Putamen (tissue), 1 donor: ENCODE data around the gene CDKAL1.

Experiments used
- DNase-seq: peaks from one replicate; pipeline ENCODE4 v3.0.0-alpha.2; 2016; ENCODE audit warnings: low spot score

Gene CDKAL1

DNA sequence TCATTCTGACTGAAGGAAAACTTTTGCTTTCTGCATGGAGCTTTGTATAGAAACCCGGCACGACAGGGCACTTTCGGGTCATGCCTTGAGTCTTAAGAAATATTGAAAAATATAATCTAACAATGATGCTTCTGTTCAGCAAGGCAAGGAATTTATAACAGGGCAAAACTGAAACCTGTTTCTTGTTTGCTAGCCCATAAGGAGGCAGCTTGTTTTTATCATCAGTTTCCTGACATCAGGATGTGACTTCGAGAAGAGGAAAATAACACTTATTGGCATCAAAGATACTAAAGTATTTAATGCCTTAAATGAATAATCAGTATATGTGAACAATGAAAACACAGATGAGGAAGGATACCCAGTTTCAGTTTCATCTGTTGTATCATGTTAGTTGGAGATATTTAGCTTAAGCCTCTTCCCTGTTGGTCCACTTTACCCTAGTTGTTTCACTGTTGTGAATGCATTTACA lies 146.5 kb downstream of the CDKAL1 start:
- DNase-seq, result no peak

DNA sequence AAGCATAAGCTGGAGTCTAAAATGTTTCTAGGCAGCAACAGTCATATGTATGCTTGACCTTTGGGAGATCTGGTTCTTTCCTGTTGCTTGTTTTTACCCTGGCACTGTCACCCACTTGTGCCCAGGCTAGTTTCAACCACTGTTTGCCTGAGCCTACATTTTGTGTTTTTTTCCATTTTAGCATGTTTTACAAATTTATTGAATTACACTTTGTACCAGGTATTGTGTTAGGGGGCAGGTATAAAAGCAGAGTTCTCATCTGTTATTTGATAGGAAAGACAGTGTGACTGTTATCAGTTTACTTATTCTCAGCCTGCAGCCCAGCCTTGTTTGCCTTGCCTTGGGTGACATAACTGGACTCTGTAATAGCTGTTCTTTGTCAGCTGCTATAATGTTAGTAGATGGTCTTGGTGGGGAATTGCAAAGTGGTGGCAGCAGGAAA lies 147.0 kb downstream of the CDKAL1 start:
- no peak for DNase-seq

- no peak for DNase-seq
Observed at GRCh38 chr6:20684474-20684873, 150.2 kb downstream of the CDKAL1 start.

- DNase-seq, result no peak
Observed at GRCh38 chr6:20686142-20686541, 151.9 kb downstream of the CDKAL1 start.

DNA sequence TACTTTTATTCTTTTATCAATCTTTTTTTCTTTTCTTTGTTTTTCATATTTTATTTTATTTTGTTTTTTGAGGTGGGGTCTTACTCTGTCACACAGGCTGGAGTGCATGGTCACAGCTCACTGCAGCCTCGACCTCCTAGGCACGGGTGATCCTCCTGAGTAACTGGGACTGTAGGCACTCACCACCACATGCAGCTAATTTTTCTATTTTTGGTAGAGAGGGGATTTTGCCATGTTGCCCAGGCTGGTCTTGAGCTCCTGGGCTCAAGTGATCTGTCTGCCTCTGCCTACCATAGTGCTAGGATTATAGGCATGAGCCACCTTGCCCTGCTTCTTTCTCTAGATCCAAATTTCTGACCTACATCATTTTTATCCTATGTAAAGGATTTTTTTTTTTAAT lies 153.2 kb downstream of the CDKAL1 start:
- no peak for DNase-seq

GRCh38 chr6:20688710-20689500 lies 154.6 kb downstream of the CDKAL1 start:
- DNase-seq, result no peak

- no peak for DNase-seq
Observed at GRCh38 chr6:20691185-20691584, 156.9 kb downstream of the CDKAL1 start.

DNA sequence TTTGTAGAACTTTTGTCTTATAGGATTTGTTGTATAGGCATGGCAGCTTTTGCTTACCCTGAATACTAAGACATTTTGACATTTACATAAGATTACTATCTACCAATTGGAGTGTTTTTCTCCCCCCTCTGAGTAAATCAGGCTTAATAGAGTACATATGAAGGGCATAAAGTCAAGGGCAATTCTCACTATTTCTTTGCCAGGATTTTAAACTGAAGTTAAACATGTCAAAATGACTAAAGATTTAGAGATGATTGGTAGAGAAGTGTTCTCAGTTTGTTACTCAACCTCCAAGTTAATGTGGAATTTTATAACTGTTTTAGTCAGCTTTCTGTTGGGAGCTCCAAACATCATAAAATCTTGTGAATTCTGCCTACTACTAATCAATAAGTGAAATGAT lies 157.8 kb downstream of the CDKAL1 start:
- no peak for DNase-seq

DNA sequence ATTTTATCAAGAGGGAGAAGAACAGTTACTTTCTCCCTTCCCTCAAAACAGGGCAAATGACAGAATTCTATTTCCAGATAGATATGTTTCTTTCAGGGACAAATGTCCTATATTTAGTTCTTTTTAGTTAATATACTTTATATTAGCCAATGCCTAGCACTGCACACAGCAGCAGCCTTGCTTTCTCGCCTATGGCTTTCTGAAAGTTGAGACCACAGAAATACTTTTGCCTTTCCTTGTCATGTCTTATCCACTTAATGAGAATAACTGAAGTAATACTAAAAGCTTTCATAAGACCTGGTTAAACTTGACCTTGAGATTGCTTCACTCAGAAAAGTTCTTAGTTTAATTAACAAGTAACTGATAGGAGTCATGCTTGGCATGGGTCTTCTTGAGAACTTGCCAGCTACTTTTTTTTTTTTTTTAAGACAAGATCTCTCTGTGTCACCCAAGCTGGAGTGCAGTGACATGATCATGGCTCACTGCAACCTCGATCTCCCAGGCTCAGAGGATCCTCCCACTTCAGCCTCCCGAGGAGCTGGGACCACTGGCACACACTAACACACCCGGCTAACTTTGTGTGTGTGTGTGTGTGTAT lies 159.3 kb downstream of the CDKAL1 start:
- DNase-seq, result no peak

DNA sequence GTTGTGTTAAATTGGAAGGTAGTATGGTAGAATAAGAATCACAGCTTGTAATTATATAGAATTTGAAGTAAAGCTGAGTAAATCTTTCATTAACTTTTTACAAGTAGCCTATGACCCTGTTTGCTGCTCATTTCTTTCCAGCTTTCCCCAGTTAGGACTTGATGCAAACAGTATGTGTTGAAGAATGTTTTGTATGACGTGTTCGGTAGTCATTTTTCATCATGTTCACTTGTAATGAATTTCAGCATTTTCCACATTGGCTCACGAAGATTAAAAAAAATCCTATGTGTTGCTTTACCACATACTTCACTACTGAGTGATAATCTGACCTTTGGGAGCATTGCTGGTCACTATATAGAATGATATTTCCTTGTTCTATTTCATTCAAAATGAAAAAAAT lies 162.4 kb downstream of the CDKAL1 start:
- no peak for DNase-seq

DNA sequence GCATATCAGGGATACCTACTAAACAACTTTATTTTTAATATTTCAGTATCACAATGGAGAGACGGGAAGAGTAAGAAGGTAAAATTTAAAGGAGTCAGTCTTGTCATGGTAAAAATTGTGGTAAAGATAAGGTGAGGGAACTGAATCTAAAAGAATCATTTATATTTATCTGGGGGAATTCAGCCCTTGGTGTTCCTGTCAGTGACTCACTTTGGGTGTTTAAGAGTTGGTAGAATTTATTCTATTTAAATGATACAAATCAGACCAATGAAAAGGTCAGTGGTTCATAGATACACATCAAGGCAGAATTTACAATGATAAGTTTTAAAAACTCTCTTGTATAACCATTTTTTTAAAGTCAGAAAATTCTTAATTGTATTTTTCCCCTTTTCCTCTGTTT lies 164.4 kb downstream of the CDKAL1 start:
- no peak for DNase-seq

GRCh38 chr6:20699402-20699801 lies 165.1 kb downstream of the CDKAL1 start:
- no peak for DNase-seq

- no peak for DNase-seq
Observed at GRCh38 chr6:20700375-20700774, 166.1 kb downstream of the CDKAL1 start.

DNA sequence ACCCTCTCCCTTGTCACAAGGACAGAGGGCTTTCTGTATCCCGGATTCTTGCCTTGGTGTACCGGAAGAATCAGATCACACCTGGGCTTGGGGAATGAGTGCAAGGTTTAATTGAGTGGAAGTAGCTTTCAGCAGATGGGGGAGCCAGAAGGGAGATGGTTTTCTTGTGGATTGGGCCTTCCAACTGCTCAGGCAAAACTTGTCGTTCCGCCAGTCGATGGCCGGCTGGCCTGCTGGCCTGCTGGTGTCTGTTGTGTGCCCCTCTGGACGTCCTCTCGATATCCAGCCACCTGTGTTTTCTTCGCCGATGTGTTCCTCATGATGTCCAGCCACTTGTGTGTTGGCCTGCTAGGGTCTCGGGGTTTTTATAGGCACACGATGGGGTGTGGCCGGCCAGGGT lies 168.1 kb downstream of the CDKAL1 start:
- DNase-seq, result no peak

- DNase-seq, result no peak
Observed at GRCh38 chr6:20703049-20703448, 168.8 kb downstream of the CDKAL1 start.

DNA sequence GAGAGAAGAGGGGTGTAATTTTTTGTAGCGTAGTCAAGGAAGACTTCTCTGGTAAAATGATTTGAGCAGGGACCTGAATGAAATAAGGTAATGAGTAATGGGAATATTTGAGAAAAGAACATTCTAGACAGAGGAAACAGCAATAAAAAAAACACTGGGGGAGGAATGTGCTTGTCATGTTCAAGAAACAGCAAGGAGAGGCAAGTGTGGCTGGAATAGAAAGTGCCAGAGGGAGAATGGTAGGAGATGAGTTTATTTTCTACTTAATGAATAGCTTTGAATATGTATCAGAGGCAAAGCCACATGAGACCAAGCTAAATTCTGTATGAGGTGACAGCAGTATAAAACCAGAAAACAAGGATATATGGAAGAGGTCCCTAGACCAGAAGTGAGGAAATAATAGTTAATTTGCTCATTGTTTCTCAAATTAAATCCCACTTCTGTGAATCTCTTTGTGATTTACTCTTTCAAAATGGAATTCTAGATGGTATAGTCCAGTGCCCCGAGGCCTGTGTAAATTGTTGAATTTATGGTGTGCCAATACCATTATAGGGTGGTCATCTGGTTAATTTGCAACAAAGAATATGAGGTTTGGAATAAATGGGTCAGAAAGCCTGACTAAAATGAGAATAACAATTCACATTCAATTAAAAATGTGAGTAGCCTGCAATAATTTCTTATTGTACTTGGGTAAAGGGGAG lies 170.2 kb downstream of the CDKAL1 start:
- DNase-seq, result no peak

DNA sequence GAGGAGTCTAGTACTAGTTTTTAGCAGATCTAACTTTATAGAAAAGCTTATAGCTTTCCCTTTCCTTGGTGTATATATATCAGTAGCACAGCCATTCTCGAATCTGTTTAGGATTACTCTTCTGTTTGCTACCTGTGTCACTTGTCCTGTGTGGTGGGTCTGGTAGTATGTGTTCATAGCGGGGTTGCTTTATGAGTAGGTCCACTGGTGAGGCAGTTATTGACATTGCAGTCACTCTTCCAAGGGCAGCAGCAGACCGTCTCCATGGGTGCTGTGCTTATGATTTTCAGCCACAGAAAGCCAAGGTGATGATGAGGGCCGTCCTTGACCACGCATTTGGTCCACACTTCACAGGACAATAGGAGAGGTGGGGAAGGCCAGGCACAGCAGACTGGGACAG lies 171.5 kb downstream of the CDKAL1 start:
- DNase-seq, result no peak

DNA sequence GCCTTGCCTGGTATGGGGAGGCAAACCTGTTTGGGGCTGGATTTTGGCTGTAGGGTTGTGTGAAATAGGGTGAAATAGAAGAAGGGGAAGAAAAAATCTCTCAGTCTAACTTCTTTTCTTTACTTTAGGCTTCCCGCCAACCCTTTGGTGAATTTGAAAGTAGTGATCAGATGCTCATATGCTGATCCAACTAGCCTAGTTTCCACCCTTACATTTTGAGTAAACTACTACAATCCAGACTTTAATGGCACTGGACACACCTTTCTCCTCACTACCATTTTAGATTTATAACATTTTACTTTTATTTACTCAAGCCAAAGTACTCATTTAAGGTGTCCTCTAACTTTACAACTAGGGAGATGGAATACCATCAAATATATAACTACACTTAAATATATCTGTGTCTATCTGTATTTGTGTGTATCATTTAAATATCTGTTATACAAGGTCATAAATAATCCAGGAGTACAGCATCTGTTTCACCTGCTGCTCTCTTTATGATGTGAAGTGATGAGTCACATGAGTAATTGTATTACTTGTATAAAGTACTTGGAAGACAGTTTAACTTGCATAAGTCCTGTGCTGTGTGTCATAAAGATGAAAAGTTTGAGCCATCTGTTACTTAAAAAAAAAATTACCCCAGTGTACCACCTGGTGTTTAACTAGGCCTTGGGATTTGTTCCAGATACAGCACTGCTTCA lies 172.1 kb downstream of the CDKAL1 start:
- DNase-seq, result no peak

DNA sequence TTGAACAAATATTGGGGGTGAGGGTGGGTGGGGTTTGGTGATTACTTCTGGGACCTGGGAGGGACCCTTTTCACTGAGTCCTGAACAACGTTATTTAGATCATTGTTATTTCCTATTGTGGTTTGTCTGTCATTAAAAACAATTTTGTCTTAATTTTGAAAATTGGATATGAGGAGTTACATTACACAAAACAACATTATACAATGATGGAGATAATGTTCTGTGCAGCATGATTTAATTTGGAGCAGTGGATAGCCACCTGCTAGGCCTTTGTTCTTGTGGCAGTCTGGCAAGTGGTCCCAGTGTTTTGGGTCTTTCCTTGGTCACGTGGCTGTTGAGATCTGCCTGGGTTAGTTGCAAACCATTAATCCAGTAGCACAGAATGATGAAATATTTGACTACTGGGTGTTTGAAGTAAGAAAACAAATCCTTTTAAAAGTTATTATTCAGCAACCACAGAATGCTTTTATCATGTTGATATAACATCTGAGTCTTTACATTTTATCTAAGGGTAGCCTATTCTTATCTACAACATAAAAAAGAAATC lies 172.8 kb downstream of the CDKAL1 start:
- no peak for DNase-seq

GRCh38 chr6:20707870-20708269 lies 173.6 kb downstream of the CDKAL1 start:
- DNase-seq, result no peak

DNA sequence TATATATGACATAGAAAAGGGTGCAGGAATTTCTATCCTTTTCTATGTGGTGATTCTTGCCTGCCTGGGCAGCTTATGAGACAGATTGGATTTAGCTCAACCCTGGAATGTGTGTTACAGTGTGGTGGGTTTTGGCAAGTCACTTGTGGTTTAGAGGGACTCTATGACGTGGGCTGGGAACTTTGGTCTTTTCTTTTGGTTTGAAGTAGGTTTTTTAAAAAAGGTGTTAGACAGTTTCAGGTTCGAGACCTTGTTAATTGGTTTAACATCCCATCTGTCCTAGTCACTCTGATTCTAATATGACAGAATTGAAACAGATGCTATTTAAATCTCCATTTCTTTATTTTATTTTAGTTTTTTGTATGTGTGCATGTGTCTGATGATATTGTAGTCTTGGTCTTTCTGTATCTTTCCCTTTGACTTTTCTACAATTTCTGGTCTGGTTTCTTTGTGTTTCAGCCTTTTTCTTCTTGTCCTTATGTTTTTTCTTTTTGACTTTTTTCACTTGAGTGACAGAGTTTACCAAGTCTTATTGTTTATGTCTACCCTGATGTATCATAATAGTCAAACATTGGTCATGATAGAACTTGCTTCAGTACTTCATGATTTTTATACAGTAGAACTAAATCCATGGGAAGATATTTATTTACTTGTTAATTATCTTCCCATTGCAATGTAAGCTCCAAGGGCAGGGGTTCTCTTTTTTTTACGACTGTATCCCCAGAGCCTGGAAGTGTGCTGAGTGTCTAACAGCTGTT lies 174.3 kb downstream of the CDKAL1 start:
- no peak for DNase-seq
